ENCODE measurements around the gene EPM2A.

Gene EPM2A

DNA sequence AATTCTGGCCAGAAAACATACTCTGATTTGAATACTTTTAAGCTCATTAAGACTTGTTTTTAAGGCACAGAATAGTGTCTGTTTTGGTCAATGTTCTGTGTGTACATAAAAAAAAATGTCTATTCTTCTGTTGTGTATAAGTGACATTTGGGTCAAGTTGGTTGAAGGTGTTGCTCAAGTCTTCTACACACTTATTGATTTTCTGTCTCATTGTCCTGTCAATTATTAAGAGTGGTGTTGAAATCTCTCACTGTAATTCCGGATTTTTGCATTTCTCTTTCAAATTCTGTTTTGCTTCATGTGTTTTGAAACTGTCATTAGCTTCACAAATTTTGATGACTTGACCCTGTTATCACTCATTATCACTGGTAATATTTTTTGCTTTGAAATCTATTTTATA, 37.5 kb upstream of the EPM2A start:
- no peaks in the 10 kb centered on the region for H4K20me1 ChIP-seq (ENCODE audit: insufficient read depth, low read length, poor library complexity, severe bottlenecking)
- H3K36me3 ChIP-seq (ENCODE audit: insufficient read depth, low read length): no peaks in the 10 kb centered on the region
- no peak overlapping the region for H3K9ac ChIP-seq (ENCODE audit: low read depth, low read length, poor library complexity, severe bottlenecking)
- no peaks in the 10 kb centered on the region for H3K4me1 ChIP-seq (ENCODE audit: insufficient read depth, low read length, poor library complexity, severe bottlenecking)
- H3K4me3 ChIP-seq (ENCODE audit: low read length, poor library complexity, severe bottlenecking): no peak overlapping the region
- no peaks in the 10 kb centered on the region for H3K9me2 ChIP-seq (replicated peaks; ENCODE audit: low read depth, low read length)
- no peak overlapping the region for H3K4me2 ChIP-seq (ENCODE audit: low read depth, low read length, poor library complexity, severe bottlenecking)
- H3K9me3 ChIP-seq (ENCODE audit: insufficient read depth, low read depth, low read length): no peaks in the 10 kb centered on the region
- H3F3A ChIP-seq (ENCODE audit: low read depth): no peaks in the 10 kb centered on the region
- no peak for TF ChIP-seq EZH2phosphoT487 (IDR thresholded peaks at IDR 0.05; ENCODE audit: borderline replicate concordance)
- TF ChIP-seq, protein P1, sequence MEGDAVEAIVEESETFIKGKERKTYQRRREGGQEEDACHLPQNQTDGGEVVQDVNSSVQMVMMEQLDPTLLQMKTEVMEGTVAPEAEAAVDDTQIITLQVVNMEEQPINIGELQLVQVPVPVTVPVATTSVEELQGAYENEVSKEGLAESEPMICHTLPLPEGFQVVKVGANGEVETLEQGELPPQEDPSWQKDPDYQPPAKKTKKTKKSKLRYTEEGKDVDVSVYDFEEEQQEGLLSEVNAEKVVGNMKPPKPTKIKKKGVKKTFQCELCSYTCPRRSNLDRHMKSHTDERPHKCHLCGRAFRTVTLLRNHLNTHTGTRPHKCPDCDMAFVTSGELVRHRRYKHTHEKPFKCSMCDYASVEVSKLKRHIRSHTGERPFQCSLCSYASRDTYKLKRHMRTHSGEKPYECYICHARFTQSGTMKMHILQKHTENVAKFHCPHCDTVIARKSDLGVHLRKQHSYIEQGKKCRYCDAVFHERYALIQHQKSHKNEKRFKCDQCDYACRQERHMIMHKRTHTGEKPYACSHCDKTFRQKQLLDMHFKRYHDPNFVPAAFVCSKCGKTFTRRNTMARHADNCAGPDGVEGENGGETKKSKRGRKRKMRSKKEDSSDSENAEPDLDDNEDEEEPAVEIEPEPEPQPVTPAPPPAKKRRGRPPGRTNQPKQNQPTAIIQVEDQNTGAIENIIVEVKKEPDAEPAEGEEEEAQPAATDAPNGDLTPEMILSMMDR (conservative IDR thresholded peaks at IDR 0.05; ENCODE audit: low read length): no peak
- no peaks in the 10 kb centered on the region for H3K79me2 ChIP-seq (ENCODE audit: insufficient read depth, low read length)
- no peak overlapping the region for H2AFZ ChIP-seq (ENCODE audit: low read length)
- no peaks in the 10 kb centered on the region for H3K27me3 ChIP-seq (ENCODE audit: insufficient read depth, low read length, poor library complexity, severe bottlenecking)

DNA sequence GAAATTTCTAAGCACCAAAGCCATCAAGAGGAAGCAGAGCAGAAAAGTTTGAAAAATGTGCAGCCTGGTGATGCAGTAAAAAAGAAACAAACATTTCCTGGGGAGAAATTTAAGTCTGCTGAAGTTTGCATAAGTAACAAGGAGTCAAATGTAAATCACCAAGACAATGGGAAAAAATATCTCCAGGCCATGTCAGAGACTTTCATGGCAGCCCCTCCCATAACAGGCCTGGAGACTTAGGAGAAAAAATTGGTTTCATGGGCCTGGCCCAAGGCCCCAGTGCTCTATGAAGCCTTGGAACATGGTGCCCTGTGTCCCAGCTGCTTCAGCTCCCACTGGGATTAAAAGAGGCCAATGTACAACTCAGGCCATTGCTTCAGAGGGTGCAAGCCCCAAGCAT, 30.1 kb upstream of the EPM2A start:
- H3K4me3 ChIP-seq (ENCODE audit: low read length, poor library complexity, severe bottlenecking): no peak overlapping the region
- H3K4me1 ChIP-seq (ENCODE audit: insufficient read depth, low read length, poor library complexity, severe bottlenecking): no peaks in the 10 kb centered on the region
- no peaks in the 10 kb centered on the region for H3K9me3 ChIP-seq (ENCODE audit: insufficient read depth, low read depth, low read length)
- H3K4me2 ChIP-seq (ENCODE audit: low read depth, low read length, poor library complexity, severe bottlenecking): no peak overlapping the region
- no peaks in the 10 kb centered on the region for H3K9me2 ChIP-seq (replicated peaks; ENCODE audit: low read depth, low read length)
- TF ChIP-seq, protein P1 (conservative IDR thresholded peaks at IDR 0.05; ENCODE audit: low read length): no peak
- TF ChIP-seq EZH2phosphoT487 (IDR thresholded peaks at IDR 0.05; ENCODE audit: borderline replicate concordance): no peak
- H3F3A ChIP-seq (ENCODE audit: low read depth): no peaks in the 10 kb centered on the region
- H4K20me1 ChIP-seq (ENCODE audit: insufficient read depth, low read length, poor library complexity, severe bottlenecking): no peaks in the 10 kb centered on the region
- H2AFZ ChIP-seq (ENCODE audit: low read length): no peak overlapping the region
- H3K36me3 ChIP-seq (ENCODE audit: insufficient read depth, low read length): no peaks in the 10 kb centered on the region
- no peaks in the 10 kb centered on the region for H3K79me2 ChIP-seq (ENCODE audit: insufficient read depth, low read length)
- H3K9ac ChIP-seq (ENCODE audit: low read depth, low read length, poor library complexity, severe bottlenecking): no peak overlapping the region
- no peaks in the 10 kb centered on the region for H3K27me3 ChIP-seq (ENCODE audit: insufficient read depth, low read length, poor library complexity, severe bottlenecking)

DNA sequence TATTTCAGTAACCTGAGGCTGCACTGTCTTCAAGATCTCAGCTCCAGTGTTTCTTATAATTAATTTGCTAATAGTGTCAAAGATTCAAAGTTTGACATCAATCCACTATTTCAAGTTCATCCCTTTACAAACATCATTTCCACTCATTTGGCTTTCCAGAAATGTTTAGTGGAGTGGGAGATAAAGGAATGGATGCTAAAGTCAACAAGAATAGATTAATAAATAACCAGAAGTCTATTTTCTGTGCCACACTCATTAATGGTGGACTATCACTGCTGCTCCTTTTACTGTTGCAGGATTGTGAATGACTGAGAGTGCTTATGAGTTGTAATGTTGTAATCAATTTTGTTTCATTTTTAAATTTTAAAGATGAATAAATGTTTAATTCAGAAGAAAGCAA, 28.4 kb upstream of the EPM2A start:
- Histone ChIP-seq H3K79me2 (ENCODE audit: insufficient read depth, low read length) (no peaks in the 10 kb centered on the region), H3K27me3 (ENCODE audit: insufficient read depth, low read length, poor library complexity, severe bottlenecking) (no peaks in the 10 kb centered on the region), H3K4me2 (ENCODE audit: low read depth, low read length, poor library complexity, severe bottlenecking) (no peak overlapping the region), H3K36me3 (ENCODE audit: insufficient read depth, low read length) (no peaks in the 10 kb centered on the region), H3K4me1 (ENCODE audit: insufficient read depth, low read length, poor library complexity, severe bottlenecking) (no peaks in the 10 kb centered on the region), H2AFZ (ENCODE audit: low read length) (no peak overlapping the region), H4K20me1 (ENCODE audit: insufficient read depth, low read length, poor library complexity, severe bottlenecking) (no peaks in the 10 kb centered on the region), H3K4me3 (ENCODE audit: low read length, poor library complexity, severe bottlenecking) (no peak overlapping the region), H3K9ac (ENCODE audit: low read depth, low read length, poor library complexity, severe bottlenecking) (no peak overlapping the region), H3K9me2 (replicated peaks; ENCODE audit: low read depth, low read length) (no peaks in the 10 kb centered on the region), H3K9me3 (ENCODE audit: insufficient read depth, low read depth, low read length) (no peaks in the 10 kb centered on the region), H3F3A (ENCODE audit: low read depth) (no peaks in the 10 kb centered on the region)
- TF ChIP-seq, protein P1 (conservative IDR thresholded peaks at IDR 0.05; ENCODE audit: low read length): no peak
- TF ChIP-seq EZH2phosphoT487 (IDR thresholded peaks at IDR 0.05; ENCODE audit: borderline replicate concordance): no peak

All from Loucy (cell line).